Ascending aorta (tissue), 2 donors: ENCODE results near the gene FHOD3. TPM values are rescaled to one million over a fixed set of nuclear protein-coding genes. Genes with fewer than 3 reads are reported as not detected.

Experiments
- DNase-seq, 2 donors: peaks; one replicate each; pipeline ENCODE4 v3.0.0-alpha.2; 2019; ENCODE audit warnings: low spot score in 2 of 2
- H3K27ac ChIP-seq, 2 donors: fragments of 200-600 bp; sonication (generic); one replicate each; pipeline ENCODE4 v1.5.1; 2016 to 2017; ENCODE audit warnings: mild to moderate bottlenecking in 1 of 2
- H3K27me3 ChIP-seq: fragments of 200-600 bp; sonication (generic); one replicate; pipeline ENCODE4 v1.5.1; 2017
- H3K36me3 ChIP-seq, 2 donors: fragments of 200-600 bp; sonication (generic); one replicate each; pipeline ENCODE4 v1.5.1; 2016
- H3K4me1 ChIP-seq, 2 donors: fragments of 200-600 bp; sonication (generic); one replicate each; pipeline ENCODE4 v1.5.1; 2016 to 2017; ENCODE audit warnings: mild to moderate bottlenecking in 1 of 2
- H3K4me3 ChIP-seq, 2 donors: fragments of 200-600 bp; sonication (generic); one replicate each; pipeline ENCODE4 v1.5.1; 2016 to 2017; ENCODE audit warnings: mild to moderate bottlenecking in 1 of 2
- H3K9me3 ChIP-seq, 2 donors: fragments of 200-600 bp; sonication (generic); one replicate each; pipeline ENCODE4 v1.5.1; 2016
- CTCF ChIP-seq, 3 experiments: fragments of 200-600 bp in 2 of 3; fragments of 450-650 bp in 1 of 3; sonication (generic) in 2 of 3; IDR thresholded peaks; one replicate each; pipeline ENCODE4 v1.5.1; 2016 to 2019; ENCODE audit warnings: antibody characterized with exemption in 3 of 3, mild to moderate bottlenecking in 1 of 3, moderate library complexity in 1 of 3
- intact Hi-C: fragments of 100-400 bp; cut with DNase I; formaldehyde crosslinking; loops from one replicate; pipeline ENCODE4 v1.15.1; 2023
- total RNA-seq: library from RNA; depleted of rRNA; stranded (reverse); fragments of >200 nt; gene quantifications from one replicate; pipeline ENCODE4 v1.1.0, GENCODE V29; 2016

The FHOD3 gene
- total RNA-seq, 1 donor from 2014 or later: 12.7 TPM

- Histone ChIP-seq H3K27me3 (no peaks in the 10 kb centered on the region), H3K4me1 (peaks cover 0 to 16% of the 10 kb centered on the region in 2 donors), H3K27ac (peak overlapping the region; percentile 73 to 91), H3K36me3 (no peaks in the 10 kb centered on the region), H3K4me3 (no peak overlapping the region), H3K9me3 (no peaks in the 10 kb centered on the region)
- no peak for DNase-seq
- intact Hi-C loops: no loop called here
- no peak for TF ChIP-seq CTCF (IDR thresholded peaks at IDR 0.05)
These were observed 358.4 kb downstream of the FHOD3 start for GRCh38 chr18:36655930-36656329.

GRCh38 chr18:36658611-36659010 is 361.1 kb downstream of the FHOD3 start:
- H3K27me3 ChIP-seq: no peaks in the 10 kb centered on the region
- H3K4me1 ChIP-seq: peaks cover 0 to 16% of the 10 kb centered on the region in 2 donors
- H3K4me3 ChIP-seq: no peak overlapping the region
- H3K9me3 ChIP-seq: no peaks in the 10 kb centered on the region
- no peak for DNase-seq
- no peak overlapping the region for H3K27ac ChIP-seq
- intact Hi-C loops: no loop called here
- H3K36me3 ChIP-seq: no peaks in the 10 kb centered on the region
- no peak for TF ChIP-seq CTCF (IDR thresholded peaks at IDR 0.05)

- H3K9me3 ChIP-seq: no peaks in the 10 kb centered on the region
- TF ChIP-seq CTCF (IDR thresholded peaks at IDR 0.05): no peak
- H3K4me1 ChIP-seq: peaks cover 0 to 10% of the 10 kb centered on the region in 2 donors
- no peaks in the 10 kb centered on the region for H3K27me3 ChIP-seq
- H3K27ac ChIP-seq: no peak overlapping the region
- intact Hi-C loops: no loop called here
- no peak for DNase-seq
- no peaks in the 10 kb centered on the region for H3K36me3 ChIP-seq
- no peak overlapping the region for H3K4me3 ChIP-seq
These were observed 362.8 kb downstream of the FHOD3 start for GRCh38 chr18:36660311-36660710.

GRCh38 chr18:36661999-36662398 is 364.5 kb downstream of the FHOD3 start:
- DNase-seq: no peak
- Histone ChIP-seq H3K27ac (peak overlapping the region in 1 of 2 donors; percentile 20), H3K36me3 (no peaks in the 10 kb centered on the region), H3K4me1 (no peaks in the 10 kb centered on the region), H3K4me3 (no peak overlapping the region), H3K27me3 (no peaks in the 10 kb centered on the region), H3K9me3 (no peaks in the 10 kb centered on the region)
- TF ChIP-seq CTCF (IDR thresholded peaks at IDR 0.05): peak in 2 of 3 experiments; percentile 8 to 30
- intact Hi-C loops: no loop called here

- Histone ChIP-seq H3K36me3 (no peaks in the 10 kb centered on the region), H3K9me3 (no peaks in the 10 kb centered on the region), H3K4me1 (no peaks in the 10 kb centered on the region), H3K4me3 (no peak overlapping the region), H3K27ac (no peak overlapping the region), H3K27me3 (no peaks in the 10 kb centered on the region)
- intact Hi-C loops: no loop called here
- no peak for TF ChIP-seq CTCF (IDR thresholded peaks at IDR 0.05)
- DNase-seq: no peak
These were observed 365.8 kb downstream of the FHOD3 start for GRCh38 chr18:36663312-36663711.

- intact Hi-C loops: no loop called here
- Histone ChIP-seq H3K9me3 (no peaks in the 10 kb centered on the region), H3K36me3 (no peaks in the 10 kb centered on the region), H3K4me3 (no peak overlapping the region), H3K27ac (no peak overlapping the region), H3K27me3 (no peaks in the 10 kb centered on the region), H3K4me1 (peaks cover 0 to 2% of the 10 kb centered on the region in 2 donors)
- TF ChIP-seq CTCF (IDR thresholded peaks at IDR 0.05): no peak
- no peak for DNase-seq
These were observed 368.4 kb downstream of the FHOD3 start for GRCh38 chr18:36665952-36666351.
